HG03064 (cell line): Measurements from ENCODE around the gene PTPN3.

Experiments used
- ATAC-seq: cut with Tn5 transposase; IDR thresholded peaks from one replicate; pipeline ENCODE4 v1.9.1; 2021; ENCODE audit warnings: low read depth; ENCODE audit not compliant: unreplicated experiment

The PTPN3 gene

DNA sequence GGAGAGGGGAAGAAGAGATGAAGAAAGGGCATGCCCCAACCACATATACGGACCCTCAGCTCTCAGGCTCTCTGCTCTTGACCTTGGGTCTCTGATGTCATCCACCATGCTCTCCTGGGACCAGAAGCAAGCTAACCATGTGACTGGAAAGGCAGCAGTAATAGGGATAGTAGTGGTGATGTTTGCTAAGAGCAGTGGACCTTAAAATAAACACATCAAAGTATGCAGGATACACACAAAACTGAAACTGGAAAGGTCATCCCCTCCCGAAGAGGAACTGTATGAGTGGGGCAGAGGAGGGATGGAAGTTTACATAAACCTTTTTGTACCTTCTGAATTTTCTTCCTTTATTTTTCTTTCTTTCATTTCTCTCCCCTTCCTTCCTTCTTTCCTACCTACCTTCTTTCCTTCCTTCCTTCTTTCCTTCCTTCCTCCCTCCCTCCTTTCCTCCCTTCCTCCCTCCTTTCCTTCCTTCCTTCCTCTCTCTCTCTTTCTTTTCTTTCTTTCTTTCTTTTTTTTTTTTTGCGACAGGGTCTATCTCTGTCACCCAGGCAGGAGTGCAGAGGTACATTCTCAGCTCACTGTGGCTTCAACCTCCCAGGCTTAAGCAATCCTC is 8.1 kb upstream of the PTPN3 start:
- ATAC-seq = no peak

DNA sequence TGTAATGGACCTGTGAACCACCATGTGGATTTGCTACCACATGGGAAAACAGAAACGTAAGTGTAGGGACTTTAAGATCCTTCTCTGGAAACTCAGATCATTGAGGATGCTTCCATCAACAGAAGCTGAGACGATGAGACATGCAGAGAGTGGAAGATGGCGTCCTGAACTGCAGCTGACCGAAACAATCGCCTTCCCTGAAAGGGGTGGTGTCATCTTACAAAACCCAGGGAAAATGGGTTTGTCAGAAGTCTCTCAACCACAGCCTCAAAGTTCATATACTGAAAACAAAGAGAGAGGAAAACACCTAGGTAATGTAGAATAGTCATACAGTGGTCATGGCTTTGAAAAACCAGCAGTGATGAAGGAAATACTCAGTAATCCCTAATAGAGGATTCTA is 6.6 kb upstream of the PTPN3 start:
- no peak for ATAC-seq

DNA sequence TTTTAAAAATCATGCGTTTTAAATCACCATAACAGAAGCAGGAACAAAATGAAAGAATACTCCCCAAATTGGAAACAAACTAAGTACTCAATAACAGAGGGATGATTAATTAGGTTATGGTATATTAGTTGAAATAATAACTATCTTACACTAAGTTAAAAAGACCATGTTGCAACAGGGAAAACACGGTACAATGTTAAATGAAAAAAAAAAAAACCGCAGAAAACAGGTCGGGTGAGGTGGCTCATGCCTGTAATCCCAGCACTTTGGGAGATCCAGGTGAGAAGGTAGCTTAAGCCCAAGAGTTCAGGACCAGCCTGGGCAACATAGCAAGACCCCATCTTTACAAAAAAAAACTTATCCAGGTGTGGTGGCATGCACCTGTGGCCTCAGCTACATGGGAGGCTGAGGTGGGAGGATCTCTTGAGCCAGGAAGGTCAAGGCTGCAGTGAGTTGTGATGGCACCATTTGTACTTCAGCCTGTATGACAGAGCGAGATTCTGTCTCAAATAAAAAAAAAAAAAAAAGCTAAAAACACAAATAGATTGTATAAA is 2.4 kb upstream of the PTPN3 start:
- ATAC-seq = no peak

DNA sequence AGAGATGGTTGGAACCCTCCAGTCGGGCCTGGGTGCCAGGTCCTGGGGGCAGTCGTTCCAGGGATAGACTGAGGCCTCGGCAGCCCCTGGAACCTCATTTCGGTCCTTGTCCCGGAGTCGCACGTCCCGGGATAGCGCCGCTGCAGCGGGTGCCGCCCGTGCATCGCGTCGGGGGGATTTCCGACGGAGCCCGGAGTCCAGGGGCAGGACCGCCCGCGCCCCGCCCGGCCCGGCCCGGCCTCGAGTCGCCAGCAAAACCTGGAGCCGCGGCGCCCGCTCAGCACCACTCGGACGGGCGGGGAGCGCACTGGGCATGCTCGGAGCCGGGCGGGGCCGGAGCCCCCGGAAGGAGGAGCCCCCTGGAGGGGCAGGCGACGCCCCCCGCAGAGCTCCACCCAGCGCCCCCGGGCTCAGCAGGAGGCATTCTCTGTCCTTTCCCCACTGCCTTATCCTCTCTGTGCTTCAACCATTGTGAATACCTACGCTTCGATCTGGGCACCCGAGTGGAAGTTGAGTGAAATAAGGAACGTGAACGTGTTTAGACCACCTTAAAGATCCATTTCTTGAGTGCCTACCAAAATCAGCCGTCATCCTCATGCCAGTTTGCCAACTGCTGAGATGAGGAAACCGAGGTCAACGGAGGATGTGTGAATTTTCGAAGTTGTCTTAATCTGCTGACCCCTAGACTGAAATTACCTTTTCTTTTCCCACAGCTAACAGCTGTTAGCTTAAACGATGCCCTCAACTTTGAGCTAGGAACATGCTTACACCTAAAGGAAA is 1.7 kb upstream of the PTPN3 start:
- ATAC-seq = no peak

DNA sequence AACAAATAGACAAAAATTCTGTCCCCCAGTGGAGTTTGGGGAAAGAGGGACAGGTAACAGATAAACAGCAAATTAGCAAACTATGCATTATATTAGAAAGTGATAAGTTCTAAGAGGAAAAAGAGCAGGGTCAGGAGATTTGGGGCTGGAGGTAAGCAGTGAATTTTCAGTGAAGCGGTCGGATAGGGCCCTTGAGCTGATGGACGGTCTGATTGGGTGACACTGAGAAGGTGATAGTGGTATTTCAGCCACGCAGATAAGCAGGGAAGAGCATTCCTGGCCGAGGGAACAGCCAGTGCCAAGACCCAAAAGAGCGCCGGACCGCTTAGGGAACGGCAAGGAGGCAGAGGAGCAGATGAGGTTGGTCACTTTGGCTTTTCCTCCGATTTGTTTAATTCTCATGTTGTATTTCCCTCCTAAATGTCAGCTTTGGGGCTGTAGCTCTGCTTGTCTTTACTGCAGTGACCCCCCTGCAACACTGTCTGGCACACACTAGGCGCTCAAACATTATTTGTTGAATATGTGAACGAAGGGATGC is 1.1 kb upstream of the PTPN3 start:
- ATAC-seq = no peak

DNA sequence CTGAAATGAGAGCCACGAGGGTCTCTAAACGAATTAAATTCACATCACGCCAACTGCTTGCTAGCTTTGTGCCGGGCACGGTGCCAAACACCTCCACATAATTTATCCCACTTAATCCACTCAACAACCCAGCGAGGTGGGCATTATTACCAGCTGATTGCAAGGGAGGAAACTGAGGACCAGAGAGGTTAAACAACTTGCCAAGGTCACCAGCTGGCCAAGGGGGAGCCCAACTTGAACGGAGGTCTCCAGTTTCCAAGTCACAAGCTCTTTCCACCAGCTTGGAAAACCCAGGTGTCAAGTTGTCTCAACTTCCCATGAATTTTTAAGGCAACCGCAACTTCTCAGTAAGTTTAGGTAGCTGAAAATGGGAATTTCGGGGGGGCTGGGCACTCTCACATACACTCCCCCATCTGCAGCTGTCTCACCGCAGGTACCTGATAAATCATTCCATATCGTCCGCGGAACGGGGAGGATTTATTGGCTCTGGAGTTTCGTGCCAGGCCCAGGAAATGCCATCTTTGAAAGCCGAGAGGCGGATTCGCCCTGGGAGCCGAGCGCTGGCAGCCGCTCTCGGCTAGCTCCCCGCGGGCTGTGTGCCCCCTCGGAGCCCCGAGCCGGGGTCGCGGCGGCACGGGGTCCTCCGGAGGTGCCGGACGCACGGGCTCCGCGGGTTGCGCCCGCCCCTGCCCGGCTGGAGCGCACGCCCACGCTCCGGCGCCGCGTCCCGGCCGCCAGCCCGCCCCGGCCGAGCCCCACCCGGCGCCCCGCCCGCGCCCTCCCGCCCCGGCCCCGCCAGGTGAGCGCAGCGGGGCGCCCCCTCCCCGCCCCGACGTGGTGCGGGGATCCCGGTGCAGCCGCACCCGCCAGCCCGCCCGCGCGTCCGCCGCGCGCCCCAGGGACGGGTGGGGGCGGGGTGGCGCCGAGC is 617 bp downstream of the PTPN3 start:
- no peak for ATAC-seq

DNA sequence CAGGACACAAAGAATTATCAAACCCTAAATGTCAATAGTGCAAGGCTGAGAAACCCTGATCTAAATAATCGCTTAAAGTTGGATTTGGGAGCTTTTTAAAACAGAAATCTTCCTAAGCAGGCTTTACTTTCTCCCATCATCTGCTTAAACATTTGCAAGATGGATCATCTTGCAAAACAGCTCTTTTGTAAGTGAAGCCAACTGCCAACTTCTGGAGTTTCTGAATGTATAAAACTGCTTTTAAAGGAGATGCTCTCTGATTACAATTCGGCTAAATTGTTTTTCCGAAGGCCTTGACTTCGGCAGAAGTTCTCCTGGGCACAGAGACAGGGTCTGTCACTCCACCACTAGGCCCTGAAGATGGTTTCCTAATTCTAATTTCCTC is 1.3 kb downstream of the PTPN3 start:
- no peak for ATAC-seq

DNA sequence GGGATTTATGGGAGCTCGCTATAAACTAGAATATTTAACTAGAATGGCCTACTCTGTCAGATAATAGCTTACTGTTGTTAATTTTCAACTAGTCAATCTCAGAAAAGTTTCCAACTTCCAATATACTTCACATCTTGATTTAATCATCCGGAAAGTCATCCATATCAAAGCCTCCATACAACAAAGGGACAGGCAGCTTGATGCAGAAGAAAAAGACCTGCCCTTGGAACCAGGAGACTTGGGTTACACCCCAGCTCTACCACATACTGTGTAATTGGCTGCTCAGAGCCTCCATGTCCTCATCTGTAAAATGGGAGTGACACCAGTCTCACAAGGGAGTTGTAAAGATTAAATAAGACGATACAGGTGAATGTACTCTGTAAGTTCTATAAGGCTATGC is 1.9 kb downstream of the PTPN3 start:
- ATAC-seq = no peak

DNA sequence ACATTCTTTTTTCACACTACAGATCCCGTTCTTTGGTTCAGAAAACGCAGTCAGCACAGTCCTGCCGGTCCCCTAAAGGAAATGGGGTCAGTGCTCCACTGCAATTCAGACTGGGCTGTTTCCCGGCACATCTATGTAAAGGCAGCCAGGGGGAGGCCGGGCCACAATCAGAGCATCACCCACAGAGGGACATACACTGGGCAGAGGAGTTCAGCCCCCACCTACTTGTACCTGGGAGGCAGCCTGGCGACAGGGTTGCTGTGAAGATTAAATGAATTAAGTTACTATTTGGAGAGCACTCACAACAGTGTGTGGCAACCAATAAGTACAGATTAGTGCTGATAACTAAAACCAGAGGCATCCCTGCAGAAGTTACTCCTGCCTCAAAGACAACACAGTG is 4.5 kb downstream of the PTPN3 start:
- no peak for ATAC-seq

DNA sequence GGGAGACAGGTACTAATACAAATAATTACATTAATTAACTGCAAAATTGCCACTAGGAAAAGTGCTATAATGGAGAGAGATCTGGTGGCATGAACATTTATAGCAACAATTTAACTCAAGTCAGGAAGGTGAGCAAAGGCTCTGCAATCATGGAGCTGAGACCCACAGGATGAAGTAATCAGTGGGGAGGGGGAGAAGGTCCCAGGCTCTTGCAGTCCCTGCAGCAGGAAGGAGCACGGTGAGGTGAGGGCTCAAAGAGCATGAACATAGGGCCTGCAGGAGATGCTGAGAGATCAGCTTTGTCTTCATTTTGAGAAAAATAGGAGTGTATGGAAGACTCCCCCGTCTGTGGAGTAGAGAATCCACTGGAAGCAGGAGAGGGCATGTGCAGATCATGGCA is 6.5 kb downstream of the PTPN3 start:
- ATAC-seq = no peak

DNA sequence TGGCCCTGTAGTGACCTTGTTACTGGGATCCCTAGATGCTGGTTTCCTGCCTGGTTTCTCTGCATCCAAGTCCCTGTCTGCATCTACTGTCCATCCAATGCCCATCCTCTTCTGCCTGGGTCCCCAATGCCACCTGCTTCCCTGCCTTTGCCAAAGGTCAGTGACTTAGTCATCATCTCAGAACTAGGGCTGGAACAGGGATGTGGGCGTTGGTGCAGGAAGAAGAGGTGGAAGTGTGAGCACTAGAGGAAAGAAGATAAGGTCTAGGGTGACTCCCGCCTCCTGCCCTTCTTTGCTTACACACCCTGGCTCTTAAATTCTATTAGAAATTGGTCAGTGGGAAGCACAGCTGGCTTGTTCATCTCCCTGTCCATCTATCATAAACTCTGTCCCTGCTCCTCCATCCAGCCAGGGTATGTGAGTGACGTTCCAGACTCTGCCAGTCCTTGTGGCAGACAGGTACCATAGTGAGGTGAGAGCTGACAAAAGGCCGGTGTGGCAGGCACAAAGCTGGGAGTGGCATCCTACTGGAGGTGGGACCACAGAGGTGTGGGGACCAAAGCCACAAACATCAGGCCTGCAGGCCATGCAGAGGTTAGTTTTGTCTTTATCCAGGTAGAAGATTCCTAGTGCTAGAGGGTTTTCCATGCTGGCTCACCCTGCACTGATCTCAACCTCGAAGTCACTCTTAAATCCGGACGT is 9.2 kb downstream of the PTPN3 start:
- ATAC-seq = no peak

DNA sequence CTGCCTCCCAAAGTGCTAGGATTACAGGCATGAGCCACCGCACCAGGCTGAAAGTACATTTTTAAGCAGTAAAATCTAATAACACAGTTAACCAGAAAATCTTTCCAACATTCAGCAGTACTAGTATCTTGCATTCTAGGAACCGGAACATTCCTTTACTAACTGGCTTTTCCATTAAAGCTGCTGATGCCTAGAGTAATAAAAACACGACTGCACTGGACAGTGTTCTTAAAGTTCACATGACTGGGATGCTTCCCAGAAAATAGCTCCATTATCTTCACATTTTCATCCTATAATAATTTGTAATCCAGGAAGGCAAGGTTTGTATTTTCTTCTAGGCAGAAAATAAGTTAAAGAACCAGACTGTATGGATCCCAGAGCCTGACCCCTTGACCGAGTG is 9.8 kb downstream of the PTPN3 start:
- ATAC-seq = no peak

DNA sequence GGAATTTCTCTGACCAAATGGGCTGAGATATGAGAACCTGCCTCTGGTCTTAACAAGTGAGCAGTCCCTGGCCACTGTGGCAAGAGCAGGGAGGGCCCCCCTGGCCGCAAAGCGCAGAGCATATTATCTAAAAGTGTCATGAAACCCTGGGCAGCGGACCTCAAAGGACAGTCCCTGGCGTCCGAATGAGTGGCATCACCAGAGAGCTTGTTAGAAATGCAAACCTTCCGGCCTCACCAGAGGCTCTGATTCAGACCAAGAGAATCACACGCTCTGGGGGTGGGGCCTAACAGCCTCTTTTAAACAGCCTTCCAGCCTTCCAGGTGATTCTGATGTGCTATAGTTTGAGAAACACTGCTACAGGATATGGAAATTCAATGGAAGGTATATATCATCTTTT is 10.9 kb downstream of the PTPN3 start:
- no peak for ATAC-seq

DNA sequence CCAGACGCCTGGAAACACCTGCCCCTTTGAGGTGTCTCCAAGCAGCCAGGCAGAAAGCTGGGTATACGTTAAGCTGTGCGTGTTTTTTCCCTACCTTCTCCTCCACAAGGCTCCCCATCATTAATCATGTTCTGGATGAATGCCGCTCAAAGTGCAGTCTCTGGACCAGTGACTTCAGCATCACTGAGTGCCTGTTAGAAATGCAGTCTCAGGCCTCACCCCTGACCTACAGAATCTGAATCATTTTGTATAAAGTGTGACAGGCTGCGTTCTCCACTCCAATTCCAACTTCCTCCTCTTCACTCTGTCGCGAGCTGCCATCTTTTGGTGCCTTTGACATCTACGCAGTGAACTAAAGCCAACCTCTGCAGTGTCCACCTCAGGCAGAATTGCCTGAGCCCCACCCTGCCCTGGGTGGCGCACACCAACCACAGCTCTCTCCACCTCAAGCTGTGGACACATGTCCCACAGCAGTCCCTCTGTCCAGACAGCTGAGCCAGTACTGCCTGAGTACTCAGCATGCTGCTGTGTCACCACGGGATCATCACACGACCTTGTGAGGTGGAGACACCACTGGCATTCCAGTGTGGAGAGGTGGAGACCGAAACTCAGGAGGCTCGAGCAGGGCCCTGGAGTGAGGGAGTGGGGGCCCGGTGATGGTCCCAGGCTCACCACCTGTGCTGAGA is 14.2 kb downstream of the PTPN3 start:
- no peak for ATAC-seq

DNA sequence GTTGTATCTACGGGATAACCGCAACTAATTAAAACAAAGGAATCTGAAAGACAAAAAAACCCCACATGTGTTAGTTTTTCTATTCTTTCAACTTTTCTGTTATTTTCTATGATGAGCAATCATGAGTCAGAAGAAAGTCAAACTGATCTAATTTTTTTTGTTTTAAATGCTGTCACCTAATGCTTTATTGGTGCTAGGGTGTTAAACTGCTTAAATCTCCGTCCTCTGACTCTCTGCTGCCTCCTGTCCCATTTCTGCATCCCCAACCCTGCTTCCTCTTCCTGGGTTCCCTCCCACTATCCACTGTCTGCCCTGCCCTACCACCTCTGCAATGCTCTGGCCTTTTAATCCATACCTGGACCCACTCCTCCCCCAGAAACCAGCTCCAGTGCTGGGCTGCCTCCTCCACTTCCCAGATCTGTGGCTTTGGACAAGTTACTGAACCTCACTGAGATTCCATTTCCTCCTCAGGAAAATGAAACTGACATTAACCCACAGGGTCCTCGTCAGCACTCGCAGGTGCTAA is 15.7 kb downstream of the PTPN3 start:
- ATAC-seq = no peak

DNA sequence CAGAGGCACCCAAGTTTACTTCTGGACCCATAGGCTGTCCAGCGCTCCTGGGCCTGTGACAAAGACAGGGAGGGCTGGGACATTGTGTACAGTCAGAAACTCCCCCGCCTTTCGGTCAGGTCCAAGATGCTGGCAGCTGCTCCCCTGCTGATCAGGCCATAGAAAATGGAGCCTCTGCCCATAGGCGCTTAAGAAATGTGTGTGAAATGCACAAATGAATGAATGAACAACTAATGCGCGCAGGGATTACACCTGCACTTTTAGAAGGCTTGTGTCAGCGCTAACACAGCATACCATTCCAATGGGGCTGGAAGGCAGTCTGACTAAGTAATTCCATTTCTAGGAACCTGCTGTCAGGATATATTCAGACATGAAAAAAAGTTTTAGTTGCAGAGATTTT is 16.3 kb downstream of the PTPN3 start:
- no peak for ATAC-seq

DNA sequence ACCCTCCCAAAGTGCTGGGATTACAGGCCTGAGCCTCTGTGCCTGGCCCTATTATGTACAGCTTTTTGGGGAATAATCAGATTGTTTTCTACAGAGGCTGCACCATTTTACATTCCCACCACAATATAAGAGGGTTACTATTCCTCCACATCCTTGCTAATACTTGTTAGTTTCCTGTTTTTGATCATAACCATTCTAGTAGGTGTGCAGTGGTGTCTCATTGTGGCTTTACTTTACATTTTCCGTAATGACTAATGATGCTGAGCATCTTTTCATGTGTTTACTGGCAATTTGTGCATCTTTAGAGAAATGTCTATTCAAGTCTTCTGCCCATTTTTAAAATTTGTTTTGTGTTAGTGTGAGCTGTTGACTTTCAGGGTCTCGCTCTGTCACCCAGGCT is 18.3 kb downstream of the PTPN3 start:
- no peak for ATAC-seq

DNA sequence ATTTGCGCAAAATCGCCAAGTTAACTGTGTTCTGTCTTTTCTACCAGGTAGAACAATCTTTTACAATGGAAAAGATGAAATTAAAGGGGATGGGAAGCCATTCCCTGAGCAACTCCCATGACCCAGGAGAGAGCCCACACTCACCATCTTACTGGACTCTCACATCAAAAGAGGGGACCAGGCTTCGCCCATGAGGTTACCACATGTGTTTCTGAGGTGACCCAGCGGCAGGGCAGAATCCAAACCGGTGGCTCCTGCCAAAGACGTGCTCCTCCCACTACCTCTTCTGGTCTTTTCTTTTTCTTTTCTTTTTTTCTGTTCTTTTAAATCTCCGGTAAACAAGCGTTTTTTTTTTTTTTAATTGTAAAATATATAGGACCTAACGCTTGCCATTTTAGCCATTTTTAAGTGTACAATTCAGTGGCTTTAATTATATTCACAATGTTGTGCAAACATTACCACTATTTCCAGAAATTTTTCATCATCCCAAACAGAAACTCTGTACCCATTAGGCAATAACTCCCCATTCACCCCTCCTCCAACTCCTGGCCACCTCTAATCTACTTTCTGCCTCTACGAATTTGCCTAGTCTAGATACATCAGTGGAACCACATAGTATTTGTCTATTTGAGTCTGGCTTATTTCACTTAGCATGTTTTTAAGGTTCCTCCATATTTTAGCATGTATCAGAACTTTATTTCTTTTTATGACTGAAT is 19.3 kb downstream of the PTPN3 start:
- no peak for ATAC-seq

DNA sequence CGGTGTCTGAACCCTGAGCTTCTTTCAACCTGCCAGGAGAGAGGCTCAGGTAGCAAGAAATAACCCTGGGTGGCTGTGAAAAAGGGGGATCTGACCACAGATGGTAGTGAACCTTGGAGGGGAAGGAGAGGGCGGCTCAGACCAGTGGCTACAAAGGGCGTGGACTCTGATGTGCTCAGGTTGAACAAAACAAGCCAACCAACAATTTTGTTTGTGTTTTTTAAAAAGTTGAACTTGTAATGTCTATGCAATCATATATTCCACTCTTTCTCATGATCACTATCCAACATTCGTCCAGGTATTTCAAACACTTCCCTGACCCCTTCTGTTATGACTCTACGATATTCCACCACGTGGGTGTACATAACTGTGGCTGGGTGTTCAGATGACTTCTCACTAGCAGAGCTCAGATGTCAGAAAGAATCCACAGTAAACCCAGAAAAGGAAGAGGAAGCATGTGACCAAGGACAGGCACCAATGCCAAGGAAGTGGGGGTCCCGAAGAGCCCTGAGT is 20.0 kb downstream of the PTPN3 start:
- no peak for ATAC-seq
